SIG-M5 treated with dmso at 0.1 percent for 504 hours (cell line): ENCODE data around the gene UBR3.

Experiments used
- DNase-seq: peaks from one replicate; lab custom pipeline; 2025; ENCODE audit not compliant: unreplicated experiment; lab: John Stamatoyannopoulos, UW

Gene UBR3

GRCh38 chr2:170038734-170039133 lies 211.5 kb downstream of the UBR3 start:
- DNase-seq = no peak

GRCh38 chr2:170039401-170040172 lies 212.3 kb downstream of the UBR3 start:
- no peak for DNase-seq

GRCh38 chr2:170044751-170045478 lies 217.7 kb downstream of the UBR3 start:
- DNase-seq = no peak

GRCh38 chr2:170047331-170048065 lies 220.2 kb downstream of the UBR3 start:
- DNase-seq = no peak

- DNase-seq = no peak
These were observed 224.9 kb downstream of the UBR3 start for GRCh38 chr2:170052151-170052550.

GRCh38 chr2:170054997-170055396 lies 227.7 kb downstream of the UBR3 start:
- no peak for DNase-seq

- no peak for DNase-seq
These were observed 229.6 kb downstream of the UBR3 start for GRCh38 chr2:170056900-170057299.

GRCh38 chr2:170063456-170064235 lies 236.4 kb downstream of the UBR3 start:
- DNase-seq = no peak

- no peak for DNase-seq
These were observed 243.5 kb downstream of the UBR3 start for GRCh38 chr2:170070778-170071177.

- DNase-seq = no peak
These were observed 246.0 kb downstream of the UBR3 start for GRCh38 chr2:170073288-170073687.

GRCh38 chr2:170076189-170076588 lies 248.9 kb downstream of the UBR3 start:
- no peak for DNase-seq

- no peak for DNase-seq
These were observed 250.7 kb downstream of the UBR3 start for GRCh38 chr2:170077830-170078569.

GRCh38 chr2:170084820-170085491 lies 257.7 kb downstream of the UBR3 start:
- DNase-seq = no peak

GRCh38 chr2:170086117-170086688 lies 258.9 kb downstream of the UBR3 start:
- no peak for DNase-seq

GRCh38 chr2:170086751-170087412 lies 259.6 kb downstream of the UBR3 start:
- DNase-seq = no peak

GRCh38 chr2:170087413-170087793 lies 260.1 kb downstream of the UBR3 start:
- DNase-seq = no peak

- no peak for DNase-seq
These were observed 261.5 kb downstream of the UBR3 start for GRCh38 chr2:170088776-170089175.

GRCh38 chr2:170090229-170090628 lies 263.0 kb downstream of the UBR3 start:
- no peak for DNase-seq

GRCh38 chr2:170091436-170091835 lies 264.2 kb downstream of the UBR3 start:
- DNase-seq = no peak
